Stimulated activated CD8-positive, alpha-beta memory T cell treated with anti-CD3 and anti-CD28 coated beads, Interleukin-15, amount 100 ng/mL, for 4 hours (primary cell): ENCODE results near the gene ADAMTS1.
"Not testable (repeated sequence)": the region's sequence is repeated elsewhere in the genome, so short reads cannot be mapped to it uniquely, and the experiment has no call there.

Experiments
- DNase-seq, 2 donors: peaks; one replicate each; pipeline ENCODE4 v3.0.0-alpha.2; 2020; ENCODE audit warnings: low read depth in 2 of 2

Gene ADAMTS1

DNA sequence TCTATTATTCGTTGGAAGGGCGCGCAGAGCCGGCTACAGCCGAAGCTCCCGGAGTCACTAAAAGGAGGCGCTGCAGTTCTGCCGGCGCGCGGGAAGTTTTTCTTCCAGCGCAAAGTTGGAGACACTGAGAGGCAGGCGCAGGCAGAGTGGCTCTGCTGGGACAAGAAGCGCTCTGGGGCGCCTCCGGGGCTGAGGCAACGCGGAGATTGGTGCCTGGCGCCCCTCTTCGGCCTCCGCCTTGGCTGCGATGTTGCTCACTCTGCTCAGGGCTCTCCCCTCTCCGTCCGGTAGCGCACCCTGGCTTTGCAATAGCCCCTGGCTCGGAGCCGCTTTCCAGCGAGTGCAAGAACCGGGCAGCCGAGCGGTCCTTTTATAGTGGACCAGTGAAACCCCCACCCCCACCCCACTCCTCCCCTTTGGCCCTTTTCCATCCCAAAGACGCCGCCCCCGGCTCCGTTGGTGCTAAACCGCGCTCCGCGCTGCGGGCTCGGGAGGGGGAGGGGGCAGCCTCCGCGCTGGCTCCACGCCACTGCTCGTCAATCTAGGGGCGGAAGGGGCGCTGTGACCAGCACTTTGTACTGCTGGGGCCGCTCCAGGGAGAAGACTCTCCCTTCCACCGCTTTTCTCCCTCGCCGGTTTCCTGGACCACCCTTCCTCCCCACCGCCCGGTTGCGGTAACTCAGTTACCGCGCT lies at the start of gene ADAMTS1:
Gene ADAMTS1, minus strand, starts transcription at position 344 of the 693 bp plus-strand sequence. CDS start 455 bp downstream, outside the sequence.
- DNase-seq, result no peak

GRCh38 chr21:26892151-26892550 lies 46.9 kb upstream of the ADAMTS1 start:
- DNase-seq, result no peak

DNA sequence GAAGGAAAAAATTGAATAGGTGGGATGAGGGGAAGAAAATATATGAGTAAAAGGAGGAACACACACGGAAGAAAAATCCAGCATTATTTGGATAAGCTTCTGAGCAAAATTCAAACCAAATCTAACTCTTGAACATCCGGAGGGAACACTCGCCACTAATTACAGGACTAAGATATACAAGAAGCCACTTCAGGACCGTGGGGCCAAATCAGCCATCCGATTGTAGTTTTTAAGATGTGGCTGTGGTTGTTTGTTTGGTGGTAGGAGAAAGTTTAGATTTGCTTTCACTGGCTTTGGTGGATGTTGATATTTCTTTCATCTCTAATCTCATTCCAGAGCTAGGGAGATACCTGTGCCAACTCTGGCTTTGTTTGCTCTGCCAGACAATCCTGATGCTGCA lies 43.7 kb upstream of the ADAMTS1 start:
- no peak for DNase-seq

DNA sequence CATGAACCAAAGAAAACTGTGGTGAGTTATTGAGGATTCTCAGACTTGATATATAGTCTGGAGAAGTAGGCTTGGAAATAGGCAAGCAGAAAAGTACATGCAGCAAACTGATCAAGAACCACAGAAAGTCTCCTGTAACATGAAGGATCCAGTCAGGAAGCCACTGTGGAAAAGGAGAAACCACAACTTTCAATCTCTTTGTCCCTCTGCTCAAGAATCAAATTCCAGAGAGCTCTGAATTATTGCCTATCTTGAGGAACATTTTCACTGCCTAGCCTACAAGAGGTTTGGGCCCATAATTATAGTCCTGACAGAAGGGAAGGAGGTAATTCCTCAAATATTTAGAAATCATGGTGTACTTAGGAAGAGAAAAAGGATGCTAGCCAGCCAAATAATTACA lies 43.0 kb upstream of the ADAMTS1 start:
- no peak for DNase-seq

GRCh38 chr21:26887251-26887650 lies 42.0 kb upstream of the ADAMTS1 start:
- no peak for DNase-seq

DNA sequence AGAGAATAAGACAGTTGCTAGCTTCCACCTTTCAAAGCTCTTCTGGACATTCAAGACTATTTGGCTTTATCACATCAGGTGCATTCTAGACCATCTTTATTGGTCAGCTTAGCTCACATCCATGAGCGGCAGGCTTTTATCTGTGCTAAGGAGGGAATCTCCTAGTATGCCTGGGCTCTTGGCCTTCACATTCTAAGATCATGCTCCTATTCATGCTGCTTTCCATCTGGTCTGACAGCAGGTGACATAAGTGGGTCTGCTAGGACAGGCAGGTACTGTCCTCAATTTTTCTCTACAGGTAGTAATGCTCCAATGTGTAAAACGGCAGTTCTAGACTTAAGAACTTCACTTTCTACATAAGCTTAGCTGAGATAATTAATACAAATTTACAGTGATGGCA lies 39.2 kb upstream of the ADAMTS1 start:
- no peak for DNase-seq

DNA sequence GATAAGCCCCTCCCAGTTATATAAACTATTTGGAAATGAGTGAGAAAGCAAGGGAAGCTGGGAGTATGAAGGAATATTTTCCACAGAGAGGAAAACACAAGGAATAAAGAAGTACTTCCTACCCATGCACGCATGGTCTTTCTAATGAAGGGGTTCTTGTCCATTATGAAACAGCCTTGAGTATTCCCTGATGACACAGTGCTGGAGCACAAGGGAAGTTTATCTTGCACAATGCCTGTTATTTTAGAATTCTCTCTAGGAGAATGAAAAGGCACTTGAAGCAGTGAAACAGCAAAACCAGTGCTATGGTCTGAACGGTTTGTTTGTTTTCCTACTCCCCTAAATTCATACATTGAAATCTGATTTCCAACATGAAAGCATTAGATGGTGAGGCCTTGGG lies 38.6 kb upstream of the ADAMTS1 start:
- no peak for DNase-seq

- no peak for DNase-seq
Measured at GRCh38 chr21:26881504-26882228, 36.5 kb upstream of the ADAMTS1 start.

GRCh38 chr21:26877018-26877417 lies 31.8 kb upstream of the ADAMTS1 start:
- DNase-seq, result no peak

DNA sequence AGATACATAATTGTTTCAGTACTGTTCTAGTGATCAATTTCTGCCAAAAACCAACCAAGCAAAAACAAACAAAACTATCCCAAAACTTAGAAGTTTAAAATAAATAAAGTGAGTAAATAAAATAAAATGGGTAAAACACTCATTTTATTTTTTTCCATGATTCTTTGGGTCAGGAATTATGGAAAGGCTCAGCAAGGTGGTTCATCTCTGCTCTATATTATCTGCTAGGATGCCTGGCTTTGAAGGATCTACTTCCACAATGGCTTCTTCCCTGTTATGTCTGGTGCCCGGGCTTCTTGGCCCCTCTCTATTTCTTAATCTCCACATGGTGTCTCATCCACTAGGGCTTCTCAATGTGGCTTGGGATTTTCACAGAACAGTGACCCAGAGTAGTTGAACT lies 29.1 kb upstream of the ADAMTS1 start:
- no peak for DNase-seq

DNA sequence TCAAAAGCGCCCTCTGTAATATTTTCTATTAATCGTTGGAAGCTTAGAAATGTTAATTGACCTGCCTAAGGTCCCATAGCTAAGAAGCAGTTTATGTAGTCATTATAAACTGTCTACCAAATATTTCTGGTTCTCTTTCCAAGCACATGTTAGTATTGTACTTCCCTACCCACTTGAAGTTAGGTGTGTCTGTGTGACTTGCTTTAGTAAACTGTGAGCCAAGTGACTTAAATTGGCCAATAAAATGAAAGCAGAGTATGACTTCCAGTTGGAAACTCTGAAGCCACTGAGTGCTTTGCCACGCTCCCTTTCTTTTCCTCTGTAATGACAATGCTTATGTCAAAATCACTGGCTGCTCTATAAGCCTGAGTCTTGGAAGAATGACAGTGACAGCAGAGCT lies 20.6 kb upstream of the ADAMTS1 start:
- no peak for DNase-seq

- not testable (repeated sequence) for DNase-seq
Measured at GRCh38 chr21:26856871-26857350, 11.7 kb upstream of the ADAMTS1 start.

- DNase-seq, result not testable (repeated sequence)
Measured at GRCh38 chr21:26854695-26855094, 9.5 kb upstream of the ADAMTS1 start.

- DNase-seq, result no peak
Measured at GRCh38 chr21:26852423-26852822, 7.2 kb upstream of the ADAMTS1 start.

GRCh38 chr21:26851109-26851944 lies 6.1 kb upstream of the ADAMTS1 start:
- no peak for DNase-seq

GRCh38 chr21:26850116-26850643 lies 5.0 kb upstream of the ADAMTS1 start:
- no peak for DNase-seq

DNA sequence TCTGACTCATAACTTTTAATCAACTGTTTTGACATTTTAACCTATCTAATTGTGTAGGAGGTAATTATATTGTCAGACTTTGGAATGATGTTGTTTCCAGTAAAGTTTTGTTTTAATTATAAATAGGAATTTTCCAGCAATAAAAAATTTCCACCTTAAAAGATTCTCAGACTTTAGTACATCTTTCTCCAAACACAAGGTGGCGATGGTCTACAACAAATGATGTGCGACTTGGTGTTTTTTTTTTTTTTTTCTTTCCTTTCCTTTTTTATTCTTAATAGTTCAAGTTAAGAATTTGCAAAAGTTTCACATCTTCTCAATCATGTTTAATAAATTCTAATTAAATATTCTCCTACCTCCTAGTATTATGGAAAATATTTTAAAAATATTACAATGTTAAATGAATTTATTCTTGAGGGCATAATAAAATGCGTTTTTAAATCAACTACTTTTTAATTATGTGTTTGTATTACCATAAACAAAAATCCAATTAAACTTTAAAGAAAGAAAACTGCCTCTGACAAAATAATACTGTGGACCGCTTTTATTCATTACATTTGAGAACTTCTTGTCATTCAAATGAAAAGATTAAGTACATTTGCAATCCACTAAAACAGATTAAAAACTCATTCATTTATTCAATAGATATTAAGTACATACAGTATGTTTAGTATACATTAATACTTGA lies 4.4 kb upstream of the ADAMTS1 start:
- DNase-seq, result no peak

DNA sequence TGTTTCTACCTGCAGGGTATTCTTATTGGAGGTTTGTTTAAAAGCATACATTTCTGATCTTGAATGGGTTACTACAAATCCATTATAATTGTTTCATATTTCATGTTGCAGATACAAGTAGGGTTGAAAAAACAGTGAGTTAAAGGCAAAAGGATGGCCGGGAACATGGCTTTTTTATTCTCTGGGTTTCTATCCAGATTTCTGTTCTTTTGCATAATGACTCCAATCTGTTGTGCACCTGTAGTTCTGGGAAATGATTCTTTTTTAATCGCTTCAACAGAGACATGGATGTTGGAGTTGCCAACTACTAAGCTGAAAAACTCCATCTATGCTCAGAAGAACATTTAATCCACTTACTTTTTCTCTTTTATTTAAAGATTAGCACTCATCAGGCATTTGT lies 2.7 kb upstream of the ADAMTS1 start:
- no peak for DNase-seq

- no peak for DNase-seq
Measured at GRCh38 chr21:26847002-26847401, 1.8 kb upstream of the ADAMTS1 start.

- DNase-seq, result no peak
Measured at GRCh38 chr21:26846036-26846931, 1.1 kb upstream of the ADAMTS1 start.

DNA sequence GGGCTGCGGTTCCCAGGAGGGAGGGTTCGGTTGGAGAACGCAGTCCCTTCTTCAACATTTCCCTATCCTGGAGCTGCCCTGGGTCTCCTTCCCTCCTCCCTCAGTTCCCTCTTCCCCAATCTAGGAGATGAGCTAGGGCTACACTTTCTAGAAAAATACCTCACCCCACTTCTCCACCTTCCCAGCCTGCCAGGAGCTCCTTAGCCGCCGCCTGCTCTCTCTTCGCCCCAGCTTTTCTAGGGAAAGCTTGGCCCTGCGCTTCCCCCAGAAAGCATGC lies 488 bp upstream of the ADAMTS1 start:
- no peak for DNase-seq
